Measurements from ENCODE around the gene PFKP. TPM values are rescaled to one million over a fixed set of nuclear protein-coding genes. Genes with fewer than 3 reads are reported as not detected.
"Not testable (repeated sequence)": the region's sequence is repeated elsewhere in the genome, so short reads cannot be mapped to it uniquely, and the experiment has no call there.

PFKP gene
- total RNA-seq, 2 donors from 2014 or later, result 17.4 to 39.6 TPM

GRCh38 chr10:3103646-3104045, 36.3 kb downstream of the PFKP start:
- no peak for DNase-seq
- Histone ChIP-seq H3K9me3 (no peaks in the 10 kb centered on the region), H3K27me3 (no peaks in the 10 kb centered on the region), H3K36me3 (replicated peaks in 1 of 2; ENCODE audit: insufficient read depth in 1 of 2, low read depth in 2 of 2) (no peaks in the 10 kb centered on the region), H3K4me1 (peaks cover 14% of the 10 kb centered on the region), H3K27ac (peak overlapping the region in 2 of 4 donors; percentile 34 to 47), H3K4me3 (no peak overlapping the region)
- TF ChIP-seq CTCF (IDR thresholded peaks at IDR 0.05) (no peak), POLR2A (IDR thresholded peaks at IDR 0.05) (no peak)
- intact Hi-C loops (cut with DNase I), result no loop called here
- ATAC-seq, result no peak
- 89 to 91% methylated on average over 28 to 30 of the region's 30 CpGs for WGBS, 2 donors

GRCh38 chr10:3104251-3104918, 37.0 kb downstream of the PFKP start:
- intact Hi-C loops (cut with DNase I), result no loop called here
- Histone ChIP-seq H3K4me3 (no peak overlapping the region), H3K9me3 (no peaks in the 10 kb centered on the region), H3K27me3 (no peaks in the 10 kb centered on the region), H3K36me3 (replicated peaks in 1 of 2; ENCODE audit: insufficient read depth in 1 of 2, low read depth in 2 of 2) (peaks cover 0 to 1% of the 10 kb centered on the region in 2 donors), H3K4me1 (peaks cover 15% of the 10 kb centered on the region), H3K27ac (no peak overlapping the region)
- DNase-seq (no peak), ATAC-seq (no peak)
- WGBS, 2 donors, result 76 to 81% methylated on average over 22 to 28 of the region's 28 CpGs
- TF ChIP-seq CTCF (IDR thresholded peaks at IDR 0.05) (no peak), POLR2A (IDR thresholded peaks at IDR 0.05) (no peak)

GRCh38 chr10:3105166-3105565, 37.8 kb downstream of the PFKP start:
- WGBS, 2 donors, result 87 to 92% methylated on average over 5 to 18 of the region's 20 CpGs
- peaks cover 0 to 1% of the 10 kb centered on the region in 2 donors for H3K36me3 ChIP-seq (replicated peaks in 1 of 2; ENCODE audit: insufficient read depth in 1 of 2, low read depth in 2 of 2)
- no peaks in the 10 kb centered on the region for H3K9me3 ChIP-seq
- H3K4me1 ChIP-seq, result peaks cover 15% of the 10 kb centered on the region
- no peak overlapping the region for H3K4me3 ChIP-seq
- no peak for TF ChIP-seq CTCF (IDR thresholded peaks at IDR 0.05)
- TF ChIP-seq POLR2A (IDR thresholded peaks at IDR 0.05), result no peak
- no peak for ATAC-seq
- intact Hi-C loops (cut with DNase I), result no loop called here
- H3K27me3 ChIP-seq, result no peaks in the 10 kb centered on the region
- no peak overlapping the region for H3K27ac ChIP-seq
- DNase-seq, result no peak

- H3K4me1 ChIP-seq, result peaks cover 15% of the 10 kb centered on the region
- H3K9me3 ChIP-seq, result no peaks in the 10 kb centered on the region
- ATAC-seq, result no peak
- no peak for TF ChIP-seq CTCF (IDR thresholded peaks at IDR 0.05)
- TF ChIP-seq POLR2A (IDR thresholded peaks at IDR 0.05), result no peak
- DNase-seq, result no peak
- no peak overlapping the region for H3K4me3 ChIP-seq
- WGBS, 2 donors, result 71 to 83% methylated on average over 11 to 12 of the region's 20 CpGs
- peaks cover 0 to 1% of the 10 kb centered on the region in 2 donors for H3K36me3 ChIP-seq (replicated peaks in 1 of 2; ENCODE audit: insufficient read depth in 1 of 2, low read depth in 2 of 2)
- H3K27me3 ChIP-seq, result no peaks in the 10 kb centered on the region
- intact Hi-C loops (cut with DNase I), result no loop called here
- H3K27ac ChIP-seq, result peak overlapping the region in 3 of 4 donors; percentile 14 to 76 (median 25)
Observed at GRCh38 chr10:3105905-3106304, 38.6 kb downstream of the PFKP start.

- DNase-seq; H3K27me3 ChIP-seq; ATAC-seq; intact Hi-C loops (cut with DNase I); H3K4me3 ChIP-seq; H3K36me3 ChIP-seq (replicated peaks in 1 of 2; ENCODE audit: insufficient read depth in 1 of 2, low read depth in 2 of 2); H3K9me3 ChIP-seq: not testable (repeated sequence)
- Histone ChIP-seq H3K27ac (peak overlapping the region in 3 of 4 donors; percentile 14 to 76 (median 25)), H3K4me1 (peaks cover 15% of the 10 kb centered on the region)
- WGBS, 2 donors, result 27 to 78% methylated on average over 2 to 6 of the region's 10 CpGs
Observed at GRCh38 chr10:3106328-3106727, 39.0 kb downstream of the PFKP start.
